ENCODE data around the gene CHMP2A. TPM values are rescaled to one million over a fixed set of nuclear protein-coding genes. Genes with fewer than 3 reads are reported as not detected.

Gene CHMP2A
- polyA plus RNA-seq, 1 of the 3 experiments (the other 2 are of a cell fraction), result 381 TPM

DNA sequence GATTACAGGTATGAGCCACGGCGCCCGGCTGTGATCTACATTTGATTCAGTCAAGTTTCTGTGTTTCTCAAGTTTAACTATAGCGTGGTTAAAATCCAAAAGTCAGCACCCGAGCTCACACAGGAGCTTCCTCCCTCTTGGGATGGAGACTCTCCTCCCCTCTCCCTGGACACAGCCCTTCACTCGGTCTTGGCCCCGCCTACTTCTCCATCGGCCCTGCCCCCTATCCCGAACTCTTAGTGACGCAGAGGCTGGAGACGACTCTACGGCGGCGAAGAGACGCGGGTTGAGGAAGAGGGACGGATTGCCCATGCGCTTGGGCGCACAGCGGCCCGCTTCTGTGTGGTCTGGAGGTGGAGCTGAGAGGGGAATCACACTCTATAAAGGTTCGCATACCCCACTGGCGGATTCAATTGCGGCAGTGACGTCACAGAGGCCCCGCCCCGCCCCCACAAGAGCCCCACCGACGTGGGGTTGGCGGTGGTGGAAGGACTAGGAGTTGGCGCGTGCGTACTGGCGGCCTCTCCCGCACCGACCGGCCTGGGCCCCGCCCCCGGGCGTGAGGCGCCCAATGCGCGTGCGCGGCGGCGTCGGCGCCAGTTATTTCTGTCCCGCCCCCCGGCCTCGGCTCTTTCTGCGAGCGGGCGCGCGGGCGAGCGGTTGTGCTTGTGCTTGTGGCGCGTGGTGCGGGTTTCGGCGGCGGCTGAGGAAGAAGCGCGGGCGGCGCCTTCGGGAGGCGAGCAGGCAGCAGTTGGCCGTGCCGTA, 10.9 kb downstream of the CHMP2A start, which contains the start of gene TRIM28:
TRIM28 (plus strand) TSS at position 239 of the 765 bp plus-strand sequence. CDS start 694 bp downstream, outside the sequence.
- ChIA-PET CTCF (interaction anchor here (1.0 to 2.3 kb wide), 7 partner anchors 10 to 31 kb away, joined by 3 to 29 read pairs (median 5); partner anchors contain the start of genes CHMP2A and ZBTB45), POLR2A (interaction anchor here (0.9 to 4.0 kb wide), 8 partner anchors 10 to 181 kb away, joined by 3 to 45 read pairs (median 8); partner anchors contain the start of genes CHMP2A, UBE2M, ZBTB45 and ZNF497)
- Histone ChIP-seq H3K4me1 (ENCODE audit: control insufficient read depth in 1 of 2, insufficient read depth in 2 of 2, low read depth in 1 of 2, low read length in 1 of 2) (peaks cover 11 to 20% of the 10 kb centered on the region in 2 experiments; a peak in 3 of 4 replicates), H3K4me3 (ENCODE audit: low read depth in 2 of 2, low read length in 1 of 2) (peak within 1 kb of the TSS; percentile 94 to 97), H3K27ac (ENCODE audit: low read depth in 2 of 2, low read length in 1 of 2) (peak within 1 kb of the TSS; percentile 91 to 97), H3K36me3 (replicated peaks in 1 of 2; ENCODE audit: control insufficient read depth in 1 of 2, insufficient read depth in 2 of 2, low read length in 1 of 2) (peaks cover 24 to 35% of the 10 kb centered on the region in 2 experiments), H2AFZ (ENCODE audit: low read depth) (peak within 1 kb of the TSS; percentile 71), H3K79me2 (ENCODE audit: insufficient read depth) (peaks cover 45% of the 10 kb centered on the region), H4K20me1 (ENCODE audit: insufficient read depth) (peaks cover 44% of the 10 kb centered on the region), H3K4me2 (peak within 1 kb of the TSS; percentile 99), H3K27me3 (ENCODE audit: insufficient read depth) (no peaks in the 10 kb centered on the region; the same call in 1 of the 2 replicates), H3K9me2 (no peaks in the 10 kb centered on the region), H3F3A (replicated peaks; ENCODE audit: insufficient read depth) (peaks cover 7% of the 10 kb centered on the region), H3K9me3 (no peaks in the 10 kb centered on the region), H3K9ac (peak within 1 kb of the TSS; percentile 82)
- TF ChIP-seq, protein P1, sequence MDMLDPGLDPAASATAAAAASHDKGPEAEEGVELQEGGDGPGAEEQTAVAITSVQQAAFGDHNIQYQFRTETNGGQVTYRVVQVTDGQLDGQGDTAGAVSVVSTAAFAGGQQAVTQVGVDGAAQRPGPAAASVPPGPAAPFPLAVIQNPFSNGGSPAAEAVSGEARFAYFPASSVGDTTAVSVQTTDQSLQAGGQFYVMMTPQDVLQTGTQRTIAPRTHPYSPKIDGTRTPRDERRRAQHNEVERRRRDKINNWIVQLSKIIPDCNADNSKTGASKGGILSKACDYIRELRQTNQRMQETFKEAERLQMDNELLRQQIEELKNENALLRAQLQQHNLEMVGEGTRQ (IDR thresholded peaks at IDR 0.05; ENCODE audit: borderline replicate concordance, low read depth, low read length), result no peak
- no peak for TF ChIP-seq FOSL2 (IDR thresholded peaks at IDR 0.05; ENCODE audit: borderline replicate concordance, low read depth)
- TF ChIP-seq ELF1 (IDR thresholded peaks at IDR 0.05), result peak; percentile 51; the same call in 1 of the 2 replicates
- no peak for TF ChIP-seq JUND (IDR thresholded peaks at IDR 0.05)
- no peak for TF ChIP-seq RCOR1 (IDR thresholded peaks at IDR 0.05; ENCODE audit: low read length)
- TF ChIP-seq, protein P2, sequence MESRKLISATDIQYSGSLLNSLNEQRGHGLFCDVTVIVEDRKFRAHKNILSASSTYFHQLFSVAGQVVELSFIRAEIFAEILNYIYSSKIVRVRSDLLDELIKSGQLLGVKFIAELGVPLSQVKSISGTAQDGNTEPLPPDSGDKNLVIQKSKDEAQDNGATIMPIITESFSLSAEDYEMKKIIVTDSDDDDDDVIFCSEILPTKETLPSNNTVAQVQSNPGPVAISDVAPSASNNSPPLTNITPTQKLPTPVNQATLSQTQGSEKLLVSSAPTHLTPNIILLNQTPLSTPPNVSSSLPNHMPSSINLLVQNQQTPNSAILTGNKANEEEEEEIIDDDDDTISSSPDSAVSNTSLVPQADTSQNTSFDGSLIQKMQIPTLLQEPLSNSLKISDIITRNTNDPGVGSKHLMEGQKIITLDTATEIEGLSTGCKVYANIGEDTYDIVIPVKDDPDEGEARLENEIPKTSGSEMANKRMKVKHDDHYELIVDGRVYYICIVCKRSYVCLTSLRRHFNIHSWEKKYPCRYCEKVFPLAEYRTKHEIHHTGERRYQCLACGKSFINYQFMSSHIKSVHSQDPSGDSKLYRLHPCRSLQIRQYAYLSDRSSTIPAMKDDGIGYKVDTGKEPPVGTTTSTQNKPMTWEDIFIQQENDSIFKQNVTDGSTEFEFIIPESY (IDR thresholded peaks at IDR 0.05; ENCODE audit: borderline replicate concordance, low read depth), result no peak
- TF ChIP-seq EZH2phosphoT487 (IDR thresholded peaks at IDR 0.05; ENCODE audit: borderline replicate concordance, low read depth), result no peak
- TF ChIP-seq SIN3A (IDR thresholded peaks at IDR 0.05; ENCODE audit: borderline replicate concordance, low read depth, low read length), result no peak
- TF ChIP-seq MXI1 (IDR thresholded peaks at IDR 0.05; ENCODE audit: low read depth, low read length), result 0 out of 2 replicates have a peak, but pooled peaks have one; percentile 29
- 0 out of 2 replicates have a peak, but pooled peaks have one; percentile 6 for TF ChIP-seq RAD21 (IDR thresholded peaks at IDR 0.05; ENCODE audit: low read length)
- peak; percentile 25 for TF ChIP-seq CHD2 (IDR thresholded peaks at IDR 0.05; ENCODE audit: low read length, partially characterized antibody)
- TF ChIP-seq FOXJ3 (CRISPR knock-in tag; IDR thresholded peaks at IDR 0.05), result no peak
- TF ChIP-seq POLR2AphosphoS5 (IDR thresholded peaks at IDR 0.05; ENCODE audit: low read depth, low read length), result peak; percentile 97
- peak; percentile 88 for TF ChIP-seq TAF1 (IDR thresholded peaks at IDR 0.05; ENCODE audit: borderline replicate concordance, low read depth, low read length)
- TF ChIP-seq NRF1 (IDR thresholded peaks at IDR 0.05; ENCODE audit: low read depth, low read length), result peak; percentile 83
- TF ChIP-seq, protein P3, sequence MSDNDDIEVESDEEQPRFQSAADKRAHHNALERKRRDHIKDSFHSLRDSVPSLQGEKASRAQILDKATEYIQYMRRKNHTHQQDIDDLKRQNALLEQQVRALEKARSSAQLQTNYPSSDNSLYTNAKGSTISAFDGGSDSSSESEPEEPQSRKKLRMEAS (IDR thresholded peaks at IDR 0.05; ENCODE audit: low read depth), result peak; percentile 58
- 0 out of 2 replicates have a peak, but pooled peaks have one; percentile 46 for TF ChIP-seq YY1 (IDR thresholded peaks at IDR 0.05; ENCODE audit: low read depth)
- TF ChIP-seq NFIC (IDR thresholded peaks at IDR 0.05; ENCODE audit: borderline replicate concordance), result no peak
- no peak for TF ChIP-seq FOXM1 (IDR thresholded peaks at IDR 0.05; ENCODE audit: low read depth)
- no peak for TF ChIP-seq TEAD4 (IDR thresholded peaks at IDR 0.05; ENCODE audit: borderline replicate concordance, insufficient read depth)
- peak; percentile 13; the same call in 1 of the 2 replicates for TF ChIP-seq TCF12 (IDR thresholded peaks at IDR 0.05)
- TF ChIP-seq, protein P4, sequence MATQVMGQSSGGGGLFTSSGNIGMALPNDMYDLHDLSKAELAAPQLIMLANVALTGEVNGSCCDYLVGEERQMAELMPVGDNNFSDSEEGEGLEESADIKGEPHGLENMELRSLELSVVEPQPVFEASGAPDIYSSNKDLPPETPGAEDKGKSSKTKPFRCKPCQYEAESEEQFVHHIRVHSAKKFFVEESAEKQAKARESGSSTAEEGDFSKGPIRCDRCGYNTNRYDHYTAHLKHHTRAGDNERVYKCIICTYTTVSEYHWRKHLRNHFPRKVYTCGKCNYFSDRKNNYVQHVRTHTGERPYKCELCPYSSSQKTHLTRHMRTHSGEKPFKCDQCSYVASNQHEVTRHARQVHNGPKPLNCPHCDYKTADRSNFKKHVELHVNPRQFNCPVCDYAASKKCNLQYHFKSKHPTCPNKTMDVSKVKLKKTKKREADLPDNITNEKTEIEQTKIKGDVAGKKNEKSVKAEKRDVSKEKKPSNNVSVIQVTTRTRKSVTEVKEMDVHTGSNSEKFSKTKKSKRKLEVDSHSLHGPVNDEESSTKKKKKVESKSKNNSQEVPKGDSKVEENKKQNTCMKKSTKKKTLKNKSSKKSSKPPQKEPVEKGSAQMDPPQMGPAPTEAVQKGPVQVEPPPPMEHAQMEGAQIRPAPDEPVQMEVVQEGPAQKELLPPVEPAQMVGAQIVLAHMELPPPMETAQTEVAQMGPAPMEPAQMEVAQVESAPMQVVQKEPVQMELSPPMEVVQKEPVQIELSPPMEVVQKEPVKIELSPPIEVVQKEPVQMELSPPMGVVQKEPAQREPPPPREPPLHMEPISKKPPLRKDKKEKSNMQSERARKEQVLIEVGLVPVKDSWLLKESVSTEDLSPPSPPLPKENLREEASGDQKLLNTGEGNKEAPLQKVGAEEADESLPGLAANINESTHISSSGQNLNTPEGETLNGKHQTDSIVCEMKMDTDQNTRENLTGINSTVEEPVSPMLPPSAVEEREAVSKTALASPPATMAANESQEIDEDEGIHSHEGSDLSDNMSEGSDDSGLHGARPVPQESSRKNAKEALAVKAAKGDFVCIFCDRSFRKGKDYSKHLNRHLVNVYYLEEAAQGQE (IDR thresholded peaks at IDR 0.05; ENCODE audit: low read depth, low read length), result peak; percentile 56; the same call in 1 of the 2 replicates
- TF ChIP-seq MEF2A (IDR thresholded peaks at IDR 0.05; ENCODE audit: borderline replicate concordance, low read depth), result no peak
- 0 out of 2 replicates have a peak, but pooled peaks have one; percentile 27 for TF ChIP-seq GABPA (IDR thresholded peaks at IDR 0.05; ENCODE audit: low read depth)
- peak; percentile 100 for DNase-seq
- WGBS (ENCODE audit: low lambda C conversion rate), result 0% methylated on average over 21 of the region's 73 CpGs

Measured in SK-N-SH (cell line).